K562 (cell line): Measurements from ENCODE around the gene GPT2. TPM values are rescaled to one million over a fixed set of nuclear protein-coding genes. Genes with fewer than 3 reads are reported as not detected.

Experiments
- polyA plus RNA-seq, 8 experiments: library from polyadenylated mRNA; depleted of rRNA in 4 of 8; stranded (reverse) in 5 of 8; unstranded in 3 of 8; fragments of >200 nt; fragmentation: Nextera tagmentation in 2 of 8; fragmentation: Illumina TruSeq in 1 of 8; extraction: Ambion mirVana in 2 of 8; extraction: Trizol in 1 of 8; gene quantifications; 2 replicates each; pipeline versions ENCODE4 v1.2.1 to v1.2.3, GENCODE V29; 2011 to 2014; ENCODE audit warnings: inconsistent platforms in 1 of 8, missing spikeins in 1 of 8
- small RNA-seq: library from RNA; depleted of rRNA; stranded (forward); fragments of <200 nt; gene quantifications from one replicate; pipeline ENCODE3, GENCODE V24; 2014
- total RNA-seq, 7 experiments: library from RNA; depleted of rRNA in 6 of 7; stranded (reverse); fragments of >200 nt in 6 of 7; fragmentation: Illumina TruSeq in 2 of 7; extraction: Trizol in 2 of 7; gene quantifications; 2 replicates each; pipeline versions ENCODE4 v1.2.1 to v1.2.3, GENCODE V29; 2011 to 2021; ENCODE audit warnings: low replicate concordance in 1 of 7

Gene GPT2
- total and polyA plus RNA-seq, 9 of the 15 experiments (the other 6 are each of a cell fraction or from before 2014, with no cell fraction given), result 0.79 to 14.4 (median 5.8) TPM

Small RNA genes lying within 50 kb of the gene (small RNA-seq; reads per million reads assigned to genes)
- not detected for gene AC007225.2

Other genes with a start within 250 kb of the GPT2 start
- 30.4 and 32.7 TPM in 2 replicates for gene VPS35, start 195.2 kb upstream of the GPT2 start, total RNA-seq (2014; rRNA removed)
- 74.6 and 84.8 TPM in 2 replicates for gene VPS35, start 195.2 kb upstream of the GPT2 start, total RNA-seq (2014; rRNA removed; fragmentation: Illumina TruSeq; extraction: Trizol)
- 66.2 and 69.9 TPM in 2 replicates for gene VPS35, start 195.2 kb upstream of the GPT2 start, total RNA-seq (2015; rRNA removed; fragmentation: Illumina TruSeq; extraction: Trizol)
- gene VPS35, start 195.2 kb upstream of the GPT2 start, total RNA-seq (2021), result 84.4 and 87.3 TPM in 2 replicates
- 40.2 and 53.3 TPM in 2 replicates for gene VPS35, start 195.2 kb upstream of the GPT2 start, polyA plus RNA-seq (2011; rRNA removed)
- 48.6 and 57.4 TPM in 2 replicates for gene VPS35, start 195.2 kb upstream of the GPT2 start, polyA plus RNA-seq (2014; fragmentation: Illumina TruSeq; extraction: Trizol)
- 100 to 1,000 TPM in 1 of 2 experiments, 10 to 100 TPM in 1; 90.4 to 131 TPM for gene VPS35, start 195.2 kb upstream of the GPT2 start, polyA plus RNA-seq (2014; fragmentation: Nextera tagmentation; extraction: Ambion mirVana)
- gene VPS35, start 195.2 kb upstream of the GPT2 start, polyA plus RNA-seq (2014; rRNA removed), result 35.0 and 42.5 TPM in 2 replicates
- 37.4 and 40.0 TPM in 2 replicates for gene ORC6, start 194.7 kb upstream of the GPT2 start, total RNA-seq (2014; rRNA removed)
- 49.0 and 54.6 TPM in 2 replicates for gene ORC6, start 194.7 kb upstream of the GPT2 start, total RNA-seq (2014; rRNA removed; fragmentation: Illumina TruSeq; extraction: Trizol)
- gene ORC6, start 194.7 kb upstream of the GPT2 start, total RNA-seq (2015; rRNA removed; fragmentation: Illumina TruSeq; extraction: Trizol), result 47.0 TPM in 2 replicates
- 36.1 and 39.6 TPM in 2 replicates for gene ORC6, start 194.7 kb upstream of the GPT2 start, total RNA-seq (2021)
- 62.2 and 69.2 TPM in 2 replicates for gene ORC6, start 194.7 kb upstream of the GPT2 start, polyA plus RNA-seq (2011; rRNA removed)
- 47.4 and 50.4 TPM in 2 replicates for gene ORC6, start 194.7 kb upstream of the GPT2 start, polyA plus RNA-seq (2014; fragmentation: Illumina TruSeq; extraction: Trizol)
- gene ORC6, start 194.7 kb upstream of the GPT2 start, polyA plus RNA-seq (2014; fragmentation: Nextera tagmentation; extraction: Ambion mirVana), result 10 to 100 TPM; 18.7 to 28.5 TPM
- 71.4 and 72.4 TPM in 2 replicates for gene ORC6, start 194.7 kb upstream of the GPT2 start, polyA plus RNA-seq (2014; rRNA removed)
- gene MYLK3, start 136.0 kb upstream of the GPT2 start, total RNA-seq (2014; rRNA removed), result 8.8 and 9.8 TPM in 2 replicates
- gene MYLK3, start 136.0 kb upstream of the GPT2 start, total RNA-seq (2014; rRNA removed; fragmentation: Illumina TruSeq; extraction: Trizol), result 6.7 and 7.6 TPM in 2 replicates
- 6.6 and 6.7 TPM in 2 replicates for gene MYLK3, start 136.0 kb upstream of the GPT2 start, total RNA-seq (2015; rRNA removed; fragmentation: Illumina TruSeq; extraction: Trizol)
- 10.1 and 10.7 TPM in 2 replicates for gene MYLK3, start 136.0 kb upstream of the GPT2 start, total RNA-seq (2021)
- 4.2 and 4.3 TPM in 2 replicates for gene MYLK3, start 136.0 kb upstream of the GPT2 start, polyA plus RNA-seq (2011; rRNA removed)
- gene MYLK3, start 136.0 kb upstream of the GPT2 start, polyA plus RNA-seq (2014; fragmentation: Illumina TruSeq; extraction: Trizol), result 4.7 and 6.5 TPM in 2 replicates
- under 1 TPM; 0.69 to 0.82 TPM for gene MYLK3, start 136.0 kb upstream of the GPT2 start, polyA plus RNA-seq (2014; fragmentation: Nextera tagmentation; extraction: Ambion mirVana)
- gene MYLK3, start 136.0 kb upstream of the GPT2 start, polyA plus RNA-seq (2014; rRNA removed), result 3.3 TPM in 2 replicates
- gene C16orf87, start 53.2 kb upstream of the GPT2 start, total RNA-seq (2014; rRNA removed), result 7.7 and 10.5 TPM in 2 replicates
- 13.0 and 13.2 TPM in 2 replicates for gene C16orf87, start 53.2 kb upstream of the GPT2 start, total RNA-seq (2014; rRNA removed; fragmentation: Illumina TruSeq; extraction: Trizol)
- gene C16orf87, start 53.2 kb upstream of the GPT2 start, total RNA-seq (2015; rRNA removed; fragmentation: Illumina TruSeq; extraction: Trizol), result 10.9 and 12.6 TPM in 2 replicates
- gene C16orf87, start 53.2 kb upstream of the GPT2 start, total RNA-seq (2021), result 8.3 and 9.1 TPM in 2 replicates
- gene C16orf87, start 53.2 kb upstream of the GPT2 start, polyA plus RNA-seq (2011; rRNA removed), result 6.3 and 7.8 TPM in 2 replicates
- gene C16orf87, start 53.2 kb upstream of the GPT2 start, polyA plus RNA-seq (2014; fragmentation: Illumina TruSeq; extraction: Trizol), result 9.1 and 9.6 TPM in 2 replicates
- gene C16orf87, start 53.2 kb upstream of the GPT2 start, polyA plus RNA-seq (2014; fragmentation: Nextera tagmentation; extraction: Ambion mirVana), result 10 to 100 TPM; 13.9 to 16.7 TPM
- gene C16orf87, start 53.2 kb upstream of the GPT2 start, polyA plus RNA-seq (2014; rRNA removed), result 8.2 and 10.8 TPM in 2 replicates
- gene DNAJA2, start 89.3 kb downstream of the GPT2 start, total RNA-seq (2014; rRNA removed), result 55.4 and 55.9 TPM in 2 replicates
- 75.9 and 89.6 TPM in 2 replicates for gene DNAJA2, start 89.3 kb downstream of the GPT2 start, total RNA-seq (2014; rRNA removed; fragmentation: Illumina TruSeq; extraction: Trizol)
- 72.4 and 75.0 TPM in 2 replicates for gene DNAJA2, start 89.3 kb downstream of the GPT2 start, total RNA-seq (2015; rRNA removed; fragmentation: Illumina TruSeq; extraction: Trizol)
- 63.0 and 68.8 TPM in 2 replicates for gene DNAJA2, start 89.3 kb downstream of the GPT2 start, total RNA-seq (2021)
- gene DNAJA2, start 89.3 kb downstream of the GPT2 start, polyA plus RNA-seq (2011; rRNA removed), result 12.8 and 24.1 TPM in 2 replicates
- gene DNAJA2, start 89.3 kb downstream of the GPT2 start, polyA plus RNA-seq (2014; fragmentation: Illumina TruSeq; extraction: Trizol), result 48.1 and 50.7 TPM in 2 replicates
- gene DNAJA2, start 89.3 kb downstream of the GPT2 start, polyA plus RNA-seq (2014; fragmentation: Nextera tagmentation; extraction: Ambion mirVana), result 10 to 100 TPM; 31.6 to 38.2 TPM
- gene DNAJA2, start 89.3 kb downstream of the GPT2 start, polyA plus RNA-seq (2014; rRNA removed), result 29.2 and 30.4 TPM in 2 replicates